Liver (tissue), 9 donors: Measurements from ENCODE around the gene HS1BP3. TPM values are rescaled to one million over a fixed set of nuclear protein-coding genes. Genes with fewer than 3 reads are reported as not detected.
A peak's percentile ranks its signal among the peaks of the same experiment; 100 is the strongest.

Source experiments
- DNase-seq: peaks from one replicate; pipeline ENCODE4 v3.0.0-alpha.2; 2017; ENCODE audit warnings: low spot score
- H3K27ac ChIP-seq, 2 donors: one replicate each; pipeline ENCODE4 v1.7.0; 2013; ENCODE audit warnings: inconsistent platforms in 2 of 2, low read length in 2 of 2, control low read depth in 1 of 2, low read depth in 1 of 2, mild to moderate bottlenecking in 1 of 2
- H3K27me3 ChIP-seq, 4 donors: one replicate each; pipeline versions ENCODE4 v1.6.1 to v1.7.0; 2013; ENCODE audit warnings: low read length in 3 of 4, inconsistent platforms in 1 of 4, mild to moderate bottlenecking in 1 of 4, moderate library complexity in 1 of 4; ENCODE audit not compliant: control insufficient read depth in 4 of 4, insufficient read depth in 4 of 4
- H3K36me3 ChIP-seq, 4 donors: one replicate each; pipeline versions ENCODE4 v1.6.1 to v1.7.0; 2013; ENCODE audit warnings: low read length in 3 of 4, mild to moderate bottlenecking in 3 of 4, low read depth in 1 of 4, moderate library complexity in 1 of 4; ENCODE audit not compliant: control insufficient read depth in 4 of 4, insufficient read depth in 3 of 4
- H3K4me1 ChIP-seq, 4 donors: one replicate each; pipeline versions ENCODE4 v1.6.1 to v1.7.0; 2013; ENCODE audit warnings: low read length in 3 of 4, mild to moderate bottlenecking in 3 of 4, moderate library complexity in 1 of 4; ENCODE audit not compliant: control insufficient read depth in 4 of 4, insufficient read depth in 4 of 4
- H3K4me3 ChIP-seq, 3 donors: one replicate each; pipeline versions ENCODE4 v1.6.1 to v1.7.0; 2013; ENCODE audit warnings: low read length in 3 of 3, control low read depth in 1 of 3, low read depth in 1 of 3, mild to moderate bottlenecking in 1 of 3
- H3K9ac ChIP-seq, 2 donors: one replicate each; pipeline ENCODE4 v1.7.0; 2013; ENCODE audit warnings: low read length in 2 of 2, mild to moderate bottlenecking in 2 of 2, moderate library complexity in 2 of 2, control low read depth in 1 of 2, low read depth in 1 of 2
- H3K9me3 ChIP-seq, 4 donors: one replicate each; pipeline versions ENCODE4 v1.6.1 to v1.7.0; 2013; ENCODE audit warnings: low read length in 3 of 4; ENCODE audit not compliant: control insufficient read depth in 4 of 4
- EGR1 ChIP-seq, 2 donors: IDR thresholded peaks; 2 replicates each; pipeline ENCODE4 v1.6.1; 2016 to 2018; ENCODE audit warnings: antibody characterized with exemption in 2 of 2, low read depth in 2 of 2
- FOXA1 ChIP-seq: IDR thresholded peaks from 2 replicates; pipeline ENCODE4 v1.6.1; 2016; ENCODE audit warnings: antibody characterized with exemption
- FOXA2 ChIP-seq: IDR thresholded peaks from 2 replicates; pipeline ENCODE4 v1.6.1; 2016; ENCODE audit warnings: antibody characterized with exemption
- GABPA ChIP-seq, 2 donors: IDR thresholded peaks in 1 of 2; conservative IDR thresholded peaks in 1 of 2; 2 replicates each; pipeline ENCODE4 v1.6.1; 2016; ENCODE audit warnings: antibody characterized with exemption in 2 of 2, mild to moderate bottlenecking in 1 of 2, moderate library complexity in 1 of 2
- HNF4A ChIP-seq, 2 donors: conservative IDR thresholded peaks; 2 replicates each; pipeline ENCODE4 v1.6.1; 2016; ENCODE audit warnings: antibody characterized with exemption in 2 of 2, mild to moderate bottlenecking in 2 of 2
- HNF4G ChIP-seq: IDR thresholded peaks from 2 replicates; pipeline ENCODE4 v1.6.1; 2016; ENCODE audit warnings: antibody characterized with exemption
- JUND ChIP-seq, 2 donors: IDR thresholded peaks; 2 replicates each; pipeline ENCODE4 v1.6.1; 2016; ENCODE audit warnings: antibody characterized with exemption in 2 of 2
- NR2F2 ChIP-seq: IDR thresholded peaks from 2 replicates; pipeline ENCODE4 v1.6.1; 2016; ENCODE audit warnings: antibody characterized with exemption
- RAD21 ChIP-seq, 2 donors: IDR thresholded peaks; 2 replicates each; pipeline ENCODE4 v1.6.1; 2016; ENCODE audit warnings: antibody characterized with exemption in 2 of 2, mild to moderate bottlenecking in 2 of 2
- RXRA ChIP-seq, 2 donors: IDR thresholded peaks; 2 replicates each; pipeline ENCODE4 v1.6.1; 2017 to 2018; ENCODE audit warnings: antibody characterized with exemption in 2 of 2, mild to moderate bottlenecking in 1 of 2
- TAF1 ChIP-seq: conservative IDR thresholded peaks from 2 replicates; pipeline ENCODE4 v1.6.1; 2016; ENCODE audit warnings: antibody characterized with exemption, mild to moderate bottlenecking
- YY1 ChIP-seq: IDR thresholded peaks from 2 replicates; pipeline ENCODE4 v1.6.1; 2016; ENCODE audit warnings: antibody characterized with exemption, mild to moderate bottlenecking
- WGBS: extraction: QIAGEN DNeasy Blood & Tissue Kit; methylation state at CpG from one replicate; pipeline ENCODE4 v1.1.7; 2013; 5-methylcytosine and 5-hydroxymethylcytosine counted together
- polyA plus RNA-seq, 2 donors: library from polyadenylated mRNA; stranded (reverse) in 1 of 2; unstranded in 1 of 2; fragments of 200-250 nt in 1 of 2; fragments of >200 nt in 1 of 2; fragmentation: Nextera tagmentation in 1 of 2; extraction: Ambion mirVana in 1 of 2; gene quantifications; one replicate each; pipeline versions ENCODE4 v1.2.1 to v1.2.3, GENCODE V29; 2013 to 2015
- total RNA-seq, 2 donors: library from RNA; depleted of rRNA; stranded (reverse); fragments of >200 nt; gene quantifications; one replicate each; pipeline ENCODE4 v1.2.3, GENCODE V29; 2014
- TF ChIP-seq, protein P1 (sequence below): IDR thresholded peaks from 2 replicates; pipeline ENCODE4 v1.6.1; 2016; ENCODE audit warnings: antibody characterized with exemption
- TF ChIP-seq, protein P2 (sequence below): fragments of 150-350 bp; IDR thresholded peaks from 2 replicates; pipeline ENCODE4 v1.5.1; 2017; ENCODE audit warnings: improper control_type of control experiment, low read depth, low read length; ENCODE audit not compliant: missing input control
- TF ChIP-seq, protein P3 (sequence below): IDR thresholded peaks from 2 replicates; pipeline ENCODE4 v1.6.1; 2016; ENCODE audit warnings: antibody characterized with exemption, mild to moderate bottlenecking
- TF ChIP-seq, protein P4 (sequence below): IDR thresholded peaks from 2 replicates; pipeline ENCODE4 v1.6.1; 2016; ENCODE audit warnings: antibody characterized with exemption
- donor health status: healthy.
- donor health status: healthy.
- donor health status: healthy.
- donor health status: healthy.
- donor health status: healthy.

Gene HS1BP3
- total and polyA plus RNA-seq, 4 donors, result 7.7 to 15.4 (median 10.9) TPM

DNA sequence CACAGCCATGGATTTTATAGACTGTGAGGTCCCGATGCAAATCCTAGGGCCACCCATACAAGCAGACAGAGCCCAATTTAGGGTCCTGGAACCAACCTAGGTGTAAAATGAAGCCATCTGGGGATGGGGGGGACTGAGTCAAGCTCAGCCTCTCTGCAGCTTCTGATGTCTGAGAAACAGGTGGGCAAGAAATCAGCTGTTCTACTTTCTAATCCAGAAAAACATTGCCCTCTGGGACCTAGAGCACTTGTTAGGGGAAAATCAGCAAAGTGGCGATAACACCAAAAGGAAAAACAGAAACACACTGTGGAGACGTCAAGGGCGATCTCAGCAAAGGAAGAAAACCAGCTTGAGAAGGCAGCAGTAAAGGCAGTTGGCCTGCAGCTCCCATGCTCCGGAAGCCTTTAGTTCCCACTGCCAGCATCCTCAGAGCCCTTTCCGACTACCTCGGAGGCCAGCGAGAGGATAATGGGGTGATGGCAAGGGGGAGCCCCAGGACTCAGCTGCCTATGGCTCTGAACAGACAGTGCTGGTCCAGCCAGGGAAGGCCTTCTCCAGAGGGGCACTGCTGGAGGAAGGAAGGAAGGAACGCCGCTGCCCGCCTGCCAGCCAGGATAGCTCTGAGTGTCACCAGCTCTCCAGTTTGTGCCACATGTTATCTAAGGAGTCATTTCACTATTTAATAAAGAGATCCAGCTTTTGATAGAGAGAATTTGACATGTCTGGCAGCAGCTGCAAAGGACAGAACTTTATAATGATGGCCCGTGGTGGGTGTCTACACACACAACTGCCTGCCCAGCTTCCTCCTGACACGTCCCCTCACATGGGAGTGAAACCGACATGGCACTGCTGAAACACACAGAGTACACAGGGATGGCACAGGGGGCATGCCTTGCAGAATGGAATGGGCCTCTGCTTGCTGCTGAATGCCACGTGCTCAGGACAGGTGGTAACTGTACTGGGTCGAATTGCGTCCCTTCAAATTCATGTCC, 37.7 kb downstream of the HS1BP3 start (continued):
- TF ChIP-seq TAF1 (no peak), FOXA2 (no peak), GABPA (IDR thresholded peaks at IDR 0.05 in 1 of 2, conservative IDR thresholded peaks at IDR 0.05 in 1 of 2) (no peak), NR2F2 (no peak), FOXA1 (no peak), EGR1 (IDR thresholded peaks at IDR 0.05; ENCODE audit: low read depth in 2 of 2) (no peak), HNF4G (no peak)
- TF ChIP-seq, protein P1, sequence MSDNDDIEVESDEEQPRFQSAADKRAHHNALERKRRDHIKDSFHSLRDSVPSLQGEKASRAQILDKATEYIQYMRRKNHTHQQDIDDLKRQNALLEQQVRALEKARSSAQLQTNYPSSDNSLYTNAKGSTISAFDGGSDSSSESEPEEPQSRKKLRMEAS, result no peak

DNA sequence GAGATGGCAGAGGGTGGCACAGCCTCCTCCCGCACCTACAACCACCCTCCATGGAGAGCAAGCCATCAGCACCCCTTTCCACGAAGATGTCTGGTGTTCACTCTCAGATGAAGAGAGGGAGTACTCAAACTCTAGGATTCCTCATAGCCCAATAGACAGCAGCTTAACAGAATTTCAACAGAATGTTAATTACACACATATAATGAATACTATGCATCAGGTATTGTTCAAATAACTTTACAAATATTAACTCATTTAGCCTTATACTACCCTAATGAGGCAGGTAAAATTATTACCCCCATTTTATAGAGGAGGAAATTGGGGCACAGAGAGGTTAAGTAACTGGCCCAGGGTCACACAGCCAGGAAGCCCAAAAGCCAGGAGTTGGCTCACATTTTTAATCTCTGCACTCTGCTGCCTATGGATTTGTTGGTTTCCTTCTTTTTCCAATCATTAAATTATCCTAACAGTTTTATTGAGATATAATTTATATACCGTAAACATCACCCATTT, 39.0 kb downstream of the HS1BP3 start:
- H3K9me3 ChIP-seq, result no peaks in the 10 kb centered on the region
- H3K4me3 ChIP-seq, result no peak overlapping the region
- H3K4me1 ChIP-seq, result peaks cover 13 to 42% (median 23%) of the 10 kb centered on the region in 4 donors
- no peaks in the 10 kb centered on the region for H3K36me3 ChIP-seq
- TF ChIP-seq FOXA2, result no peak
- TF ChIP-seq JUND (IDR thresholded peaks at IDR 0.05), result no peak
- no peak for TF ChIP-seq HNF4A (conservative IDR thresholded peaks at IDR 0.05)
- TF ChIP-seq, protein P2, sequence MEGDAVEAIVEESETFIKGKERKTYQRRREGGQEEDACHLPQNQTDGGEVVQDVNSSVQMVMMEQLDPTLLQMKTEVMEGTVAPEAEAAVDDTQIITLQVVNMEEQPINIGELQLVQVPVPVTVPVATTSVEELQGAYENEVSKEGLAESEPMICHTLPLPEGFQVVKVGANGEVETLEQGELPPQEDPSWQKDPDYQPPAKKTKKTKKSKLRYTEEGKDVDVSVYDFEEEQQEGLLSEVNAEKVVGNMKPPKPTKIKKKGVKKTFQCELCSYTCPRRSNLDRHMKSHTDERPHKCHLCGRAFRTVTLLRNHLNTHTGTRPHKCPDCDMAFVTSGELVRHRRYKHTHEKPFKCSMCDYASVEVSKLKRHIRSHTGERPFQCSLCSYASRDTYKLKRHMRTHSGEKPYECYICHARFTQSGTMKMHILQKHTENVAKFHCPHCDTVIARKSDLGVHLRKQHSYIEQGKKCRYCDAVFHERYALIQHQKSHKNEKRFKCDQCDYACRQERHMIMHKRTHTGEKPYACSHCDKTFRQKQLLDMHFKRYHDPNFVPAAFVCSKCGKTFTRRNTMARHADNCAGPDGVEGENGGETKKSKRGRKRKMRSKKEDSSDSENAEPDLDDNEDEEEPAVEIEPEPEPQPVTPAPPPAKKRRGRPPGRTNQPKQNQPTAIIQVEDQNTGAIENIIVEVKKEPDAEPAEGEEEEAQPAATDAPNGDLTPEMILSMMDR, result no peak
- TF ChIP-seq GABPA (IDR thresholded peaks at IDR 0.05 in 1 of 2, conservative IDR thresholded peaks at IDR 0.05 in 1 of 2), result no peak
- no peak for TF ChIP-seq YY1
- no peak for TF ChIP-seq HNF4G
- TF ChIP-seq NR2F2, result no peak
- TF ChIP-seq, protein P3, sequence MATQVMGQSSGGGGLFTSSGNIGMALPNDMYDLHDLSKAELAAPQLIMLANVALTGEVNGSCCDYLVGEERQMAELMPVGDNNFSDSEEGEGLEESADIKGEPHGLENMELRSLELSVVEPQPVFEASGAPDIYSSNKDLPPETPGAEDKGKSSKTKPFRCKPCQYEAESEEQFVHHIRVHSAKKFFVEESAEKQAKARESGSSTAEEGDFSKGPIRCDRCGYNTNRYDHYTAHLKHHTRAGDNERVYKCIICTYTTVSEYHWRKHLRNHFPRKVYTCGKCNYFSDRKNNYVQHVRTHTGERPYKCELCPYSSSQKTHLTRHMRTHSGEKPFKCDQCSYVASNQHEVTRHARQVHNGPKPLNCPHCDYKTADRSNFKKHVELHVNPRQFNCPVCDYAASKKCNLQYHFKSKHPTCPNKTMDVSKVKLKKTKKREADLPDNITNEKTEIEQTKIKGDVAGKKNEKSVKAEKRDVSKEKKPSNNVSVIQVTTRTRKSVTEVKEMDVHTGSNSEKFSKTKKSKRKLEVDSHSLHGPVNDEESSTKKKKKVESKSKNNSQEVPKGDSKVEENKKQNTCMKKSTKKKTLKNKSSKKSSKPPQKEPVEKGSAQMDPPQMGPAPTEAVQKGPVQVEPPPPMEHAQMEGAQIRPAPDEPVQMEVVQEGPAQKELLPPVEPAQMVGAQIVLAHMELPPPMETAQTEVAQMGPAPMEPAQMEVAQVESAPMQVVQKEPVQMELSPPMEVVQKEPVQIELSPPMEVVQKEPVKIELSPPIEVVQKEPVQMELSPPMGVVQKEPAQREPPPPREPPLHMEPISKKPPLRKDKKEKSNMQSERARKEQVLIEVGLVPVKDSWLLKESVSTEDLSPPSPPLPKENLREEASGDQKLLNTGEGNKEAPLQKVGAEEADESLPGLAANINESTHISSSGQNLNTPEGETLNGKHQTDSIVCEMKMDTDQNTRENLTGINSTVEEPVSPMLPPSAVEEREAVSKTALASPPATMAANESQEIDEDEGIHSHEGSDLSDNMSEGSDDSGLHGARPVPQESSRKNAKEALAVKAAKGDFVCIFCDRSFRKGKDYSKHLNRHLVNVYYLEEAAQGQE, result no peak
- TF ChIP-seq FOXA1, result no peak
- TF ChIP-seq, protein P4, sequence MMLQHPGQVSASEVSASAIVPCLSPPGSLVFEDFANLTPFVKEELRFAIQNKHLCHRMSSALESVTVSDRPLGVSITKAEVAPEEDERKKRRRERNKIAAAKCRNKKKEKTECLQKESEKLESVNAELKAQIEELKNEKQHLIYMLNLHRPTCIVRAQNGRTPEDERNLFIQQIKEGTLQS, result no peak
- no peak for TF ChIP-seq TAF1
- TF ChIP-seq RAD21 (IDR thresholded peaks at IDR 0.05), result no peak
- no peak for TF ChIP-seq EGR1 (IDR thresholded peaks at IDR 0.05; ENCODE audit: low read depth in 2 of 2)
- TF ChIP-seq RXRA (IDR thresholded peaks at IDR 0.05), result no peak
- DNase-seq, result no peak
- H3K27ac ChIP-seq, result peak overlapping the region; percentile 81 to 90
- no peaks in the 10 kb centered on the region for H3K27me3 ChIP-seq
- peak overlapping the region in 1 of 2 donors; percentile 37 for H3K9ac ChIP-seq
- 93% methylated on average over 3 of the region's 3 CpGs for WGBS
